ENCODE data around the gene MUC12. TPM values are rescaled to one million over a fixed set of nuclear protein-coding genes. Genes with fewer than 3 reads are reported as not detected.
"Not testable (repeated sequence)": the region's sequence is repeated elsewhere in the genome, so short reads cannot be mapped to it uniquely, and the experiment has no call there.

Gene MUC12
- total and polyA plus RNA-seq, 9 of the 15 experiments (the other 6 are each of a cell fraction or from before 2014, with no cell fraction given), result 0.23 to 1.2 (median 0.79) TPM; not detected in 1

GRCh38 chr7:101007361-101007760, 38.0 kb downstream of the MUC12 start:
- H3K9me1 ChIP-seq (ENCODE audit: control insufficient read depth, insufficient read depth, low read length); DNase-seq (ENCODE audit: extremely low read depth in 1 of 4, low spot score in 3 of 4); in situ Hi-C loops (cut with MboI); H3K79me2 ChIP-seq (ENCODE audit: control insufficient read depth, insufficient read depth, low read length); BruUV-seq (replicated peaks); H3K4me1 ChIP-seq (replicated peaks in 1 of 2; ENCODE audit: control insufficient read depth in 2 of 2, insufficient read depth in 2 of 2, low read length in 2 of 2); H3K4me2 ChIP-seq (ENCODE audit: insufficient read depth, low read length); CTCF ChIA-PET (ENCODE audit: low intra/inter-chr PET ratio); H3K9ac ChIP-seq (ENCODE audit: insufficient read depth in 1 of 2, low read depth in 2 of 2, low read length in 2 of 2); intact Hi-C loops (cut with micrococcal nuclease); H3K4me3 ChIP-seq; H3K27ac ChIP-seq (ENCODE audit: extremely low read depth, low read depth, low read length); H4K20me1 ChIP-seq (replicated peaks; ENCODE audit: control insufficient read depth, insufficient read depth, low read length); ATAC-seq; H3K36me3 ChIP-seq (ENCODE audit: control insufficient read depth, insufficient read depth, low read length); H3K9me3 ChIP-seq (replicated peaks; ENCODE audit: control insufficient read depth, insufficient read depth, low read depth, low read length); H2AFZ ChIP-seq (ENCODE audit: low read depth, low read length); FAIRE-seq: not testable (repeated sequence)
- 8% methylated on average over 2 of the region's 2 CpGs for WGBS (ENCODE audit: insufficient coverage, low coverage, missing lambda C conversion rate)
- peak; percentile 89 for TF ChIP-seq ZNF146 (CRISPR knock-in tag; IDR thresholded peaks at IDR 0.05; ENCODE audit: unreplicated experiment)
- POLR2A ChIA-PET, result interaction anchor here (0.7 kb wide), 1 partner anchor 91 kb away, joined by 3 read pairs; no protein-coding TSS in a partner anchor
- H3K27me3 ChIP-seq (ENCODE audit: control insufficient read depth in 2 of 2, insufficient read depth in 2 of 2, low read length in 2 of 2), result peaks cover 30 to 64% of the 10 kb centered on the region in 2 experiments

- CTCF ChIA-PET (ENCODE audit: low intra/inter-chr PET ratio), result no interaction called here
- 3% methylated on average over 4 of the region's 5 CpGs for WGBS (ENCODE audit: insufficient coverage, low coverage, missing lambda C conversion rate)
- Histone ChIP-seq H3K27ac (ENCODE audit: extremely low read depth, low read depth, low read length) (no peak overlapping the region), H4K20me1 (replicated peaks; ENCODE audit: control insufficient read depth, insufficient read depth, low read length) (no peaks in the 10 kb centered on the region), H3K27me3 (ENCODE audit: control insufficient read depth in 2 of 2, insufficient read depth in 2 of 2, low read length in 2 of 2) (peaks cover 32 to 71% of the 10 kb centered on the region in 2 experiments), H2AFZ (ENCODE audit: low read depth, low read length) (no peak overlapping the region), H3K4me2 (ENCODE audit: insufficient read depth, low read length) (no peak overlapping the region), H3K36me3 (ENCODE audit: control insufficient read depth, insufficient read depth, low read length) (no peaks in the 10 kb centered on the region), H3K9me1 (ENCODE audit: control insufficient read depth, insufficient read depth, low read length) (peaks cover 6% of the 10 kb centered on the region), H3K4me1 (replicated peaks in 1 of 2; ENCODE audit: control insufficient read depth in 2 of 2, insufficient read depth in 2 of 2, low read length in 2 of 2) (no peaks in the 10 kb centered on the region), H3K4me3 (no peak overlapping the region), H3K9ac (ENCODE audit: insufficient read depth in 1 of 2, low read depth in 2 of 2, low read length in 2 of 2) (no peak overlapping the region), H3K9me3 (replicated peaks; ENCODE audit: control insufficient read depth, insufficient read depth, low read depth, low read length) (no peaks in the 10 kb centered on the region), H3K79me2 (ENCODE audit: control insufficient read depth, insufficient read depth, low read length) (no peaks in the 10 kb centered on the region)
- FAIRE-seq (no peak), ATAC-seq (no peak), DNase-seq (ENCODE audit: extremely low read depth in 1 of 4, low spot score in 3 of 4) (peak in 1 of 4 experiments; percentile 3)
- intact Hi-C loops (cut with micrococcal nuclease), result no loop called here
- POLR2A ChIA-PET, result interaction anchor here (1.1 kb wide), 1 partner anchor 1111 kb away, joined by 4 read pairs; no protein-coding TSS in a partner anchor
- no TSS peak for BruUV-seq (replicated peaks)
- in situ Hi-C loops (cut with MboI), result no loop called here
- TF ChIP-seq HCFC1 (IDR thresholded peaks at IDR 0.05; ENCODE audit: low read depth, low read length) (no peak), NFATC3 (IDR thresholded peaks at IDR 0.05) (no peak), U2AF2 (optimal IDR thresholded peaks at IDR 0.05; ENCODE audit: low read depth, low read length) (no peak), XRCC5 (IDR thresholded peaks at IDR 0.05; ENCODE audit: low read depth, low read length) (no peak), XRCC4 (IDR thresholded peaks at IDR 0.05; ENCODE audit: extremely low read depth, insufficient read depth, insufficient read length) (no peak), ZNF785 (CRISPR knock-in tag; IDR thresholded peaks at IDR 0.05) (no peak), ARHGAP35 (IDR thresholded peaks at IDR 0.05; ENCODE audit: partially characterized antibody) (no peak), MITF (IDR thresholded peaks at IDR 0.05) (no peak), NR0B1 (IDR thresholded peaks at IDR 0.05; ENCODE audit: partially characterized antibody) (no peak), PPARD (CRISPR knock-in tag; IDR thresholded peaks at IDR 0.05) (no peak), NCOA4 (IDR thresholded peaks at IDR 0.05; ENCODE audit: partially characterized antibody) (no peak), IRF2 (CRISPR knock-in tag; IDR thresholded peaks at IDR 0.05) (no peak), MCM5 (IDR thresholded peaks at IDR 0.05; ENCODE audit: low read depth) (no peak), NFE2L1 (tag; IDR thresholded peaks at IDR 0.05; ENCODE audit: borderline replicate concordance, low read depth) (no peak), TBL1XR1 (IDR thresholded peaks at IDR 0.05; ENCODE audit: low read length in 2 of 2) (no peak)
Observed at GRCh38 chr7:101009629-101010028, 40.3 kb downstream of the MUC12 start.

Data from K562 (cell line).